Stomach (tissue), 4 donors: ENCODE measurements around the gene GUK1.

Experiments
- CTCF ChIP-seq, 7 experiments: fragments of 450-650 bp in 4 of 7; fragments of 200-600 bp in 3 of 7; sonication (generic) in 3 of 7; IDR thresholded peaks; one replicate each; pipeline ENCODE4 v1.5.1; 2016 to 2019; ENCODE audit warnings: antibody characterized with exemption in 7 of 7, control low read depth in 2 of 7, mild to moderate bottlenecking in 1 of 7
- EP300 ChIP-seq: sonication (generic); formaldehyde crosslinking; IDR thresholded peaks from one replicate; pipeline ENCODE4 v1.6.1; 2017; ENCODE audit warnings: antibody characterized with exemption
- POLR2A ChIP-seq, 4 donors: fragments of 450-650 bp; IDR thresholded peaks; one replicate each; pipeline ENCODE4 v1.6.1; 2016; ENCODE audit warnings: antibody characterized with exemption in 4 of 4, control low read depth in 2 of 4, mild to moderate bottlenecking in 1 of 4, moderate library complexity in 1 of 4
- POLR2AphosphoS5 ChIP-seq, 3 donors: sonication (generic); formaldehyde crosslinking; IDR thresholded peaks; one replicate each; pipeline ENCODE4 v1.6.1; 2016; ENCODE audit warnings: antibody characterized with exemption in 3 of 3

- TF ChIP-seq CTCF (IDR thresholded peaks at IDR 0.05) (no peak), POLR2A (IDR thresholded peaks at IDR 0.05) (no peak), POLR2AphosphoS5 (IDR thresholded peaks at IDR 0.05) (no peak), EP300 (no peak)
Observed at GRCh38 chr1:228176461-228177182, 36.5 kb downstream of the GUK1 start.
